Measurements from ENCODE around the gene SMNDC1.
"Not testable (repeated sequence)": the region's sequence is repeated elsewhere in the genome, so short reads cannot be mapped to it uniquely, and the experiment has no call there.

Gene SMNDC1

GRCh38 chr10:110265573-110266193, 39.0 kb downstream of the SMNDC1 start:
- DNase-seq (ENCODE audit: insufficient read length, low spot score) (no peak), FAIRE-seq (no peak)
- TF ChIP-seq CTCF (IDR thresholded peaks at IDR 0.05; ENCODE audit: insufficient read depth, missing control alignments): no peak

- DNase-seq (ENCODE audit: insufficient read length, low spot score) (no peak), FAIRE-seq (no peak)
- TF ChIP-seq CTCF (IDR thresholded peaks at IDR 0.05; ENCODE audit: insufficient read depth, missing control alignments): no peak
Observed at GRCh38 chr10:110263164-110263563, 41.6 kb downstream of the SMNDC1 start.

GRCh38 chr10:110260746-110261477, 43.8 kb downstream of the SMNDC1 start:
- DNase-seq (ENCODE audit: insufficient read length, low spot score) (no peak), FAIRE-seq (no peak)
- no peak for TF ChIP-seq CTCF (IDR thresholded peaks at IDR 0.05; ENCODE audit: insufficient read depth, missing control alignments)

GRCh38 chr10:110259317-110259716, 45.4 kb downstream of the SMNDC1 start:
- FAIRE-seq (no peak), DNase-seq (ENCODE audit: insufficient read length, low spot score) (no peak)
- TF ChIP-seq CTCF (IDR thresholded peaks at IDR 0.05; ENCODE audit: insufficient read depth, missing control alignments): no peak

GRCh38 chr10:110258542-110258941, 46.2 kb downstream of the SMNDC1 start:
- FAIRE-seq (no peak), DNase-seq (ENCODE audit: insufficient read length, low spot score) (no peak)
- TF ChIP-seq CTCF (IDR thresholded peaks at IDR 0.05; ENCODE audit: insufficient read depth, missing control alignments): no peak

GRCh38 chr10:110254467-110254866, 50.3 kb downstream of the SMNDC1 start:
- DNase-seq (ENCODE audit: insufficient read length, low spot score) (no peak), FAIRE-seq (no peak)
- TF ChIP-seq CTCF (IDR thresholded peaks at IDR 0.05; ENCODE audit: insufficient read depth, missing control alignments): no peak

- no peak for FAIRE-seq
Observed at GRCh38 chr10:110252151-110252550, 52.6 kb downstream of the SMNDC1 start.

GRCh38 chr10:110251392-110251791, 53.3 kb downstream of the SMNDC1 start:
- DNase-seq (ENCODE audit: insufficient read length, low spot score): not testable (repeated sequence)
- peak; percentile 79 for FAIRE-seq

More at GRCh38 chr10:110252151-110252550, 52.6 kb downstream of the SMNDC1 start:
- no peak for DNase-seq (ENCODE audit: insufficient read length, low spot score)
- TF ChIP-seq CTCF (IDR thresholded peaks at IDR 0.05; ENCODE audit: insufficient read depth, missing control alignments): no peak

- not testable (repeated sequence) for DNase-seq (ENCODE audit: insufficient read length, low spot score); FAIRE-seq
Observed at GRCh38 chr10:110249489-110249888, 55.2 kb downstream of the SMNDC1 start.

GRCh38 chr10:110247833-110248232, 56.9 kb downstream of the SMNDC1 start:
- not testable (repeated sequence) for FAIRE-seq; DNase-seq (ENCODE audit: insufficient read length, low spot score)
